Body of pancreas (tissue), 4 donors: Measurements from ENCODE around the gene ZNF212.

ENCODE experiments used
- CTCF ChIP-seq, 7 experiments: fragments of 450-650 bp in 4 of 7; fragments of 200-600 bp in 3 of 7; sonication (generic) in 3 of 7; IDR thresholded peaks; one replicate each; pipeline ENCODE4 v1.5.1; 2016 to 2019; ENCODE audit warnings: antibody characterized with exemption in 7 of 7
- POLR2A ChIP-seq, 3 donors: fragments of 450-650 bp; IDR thresholded peaks; one replicate each; pipeline ENCODE4 v1.6.1; 2016; ENCODE audit warnings: antibody characterized with exemption in 3 of 3, mild to moderate bottlenecking in 2 of 3

- no peak for TF ChIP-seq POLR2A (IDR thresholded peaks at IDR 0.05)
- TF ChIP-seq CTCF (IDR thresholded peaks at IDR 0.05): no peak
Measured at GRCh38 chr7:149287622-149288021, 48.2 kb downstream of the ZNF212 start.
